GM19238 (cell line): ENCODE results near the gene DPY30.

Experiments used
- DNase-seq: peaks from one replicate; pipeline ENCODE4 v3.0.0; 2011; ENCODE audit warnings: low spot score; ENCODE audit not compliant: insufficient read length

Gene DPY30

DNA sequence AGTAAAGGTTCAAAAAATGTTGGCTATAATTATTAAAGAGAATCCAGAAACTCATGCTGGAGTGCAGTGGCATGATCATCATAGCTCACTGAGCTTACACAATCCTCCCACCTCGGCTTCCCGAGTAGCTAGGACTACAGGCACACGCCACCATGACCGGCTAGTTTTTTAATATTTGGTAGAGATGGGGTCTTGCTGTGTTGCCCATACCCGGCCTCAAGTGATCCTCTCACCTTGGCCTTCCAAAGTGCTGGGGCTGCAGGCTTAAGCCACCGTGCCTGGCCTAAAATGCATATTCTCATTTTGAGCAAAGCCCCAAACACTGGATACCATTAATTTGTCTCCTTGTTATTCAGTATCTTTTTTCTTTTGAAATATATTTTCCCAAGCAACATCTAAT lies 61.2 kb downstream of the DPY30 start:
- DNase-seq = no peak
